Measurements from ENCODE around the gene CXCR3.
"Not testable (repeated sequence)": the region's sequence is repeated elsewhere in the genome, so short reads cannot be mapped to it uniquely, and the experiment has no call there.

CXCR3 gene

GRCh38 chrX:71609095-71609750, 9.1 kb downstream of the CXCR3 start:
- DNase-seq (ENCODE audit: low read depth), result no peak

- DNase-seq (ENCODE audit: low read depth), result no peak
Measured at GRCh38 chrX:71607488-71607887, 10.8 kb downstream of the CXCR3 start.

- no peak for DNase-seq (ENCODE audit: low read depth)
Measured at GRCh38 chrX:71606536-71607216, 11.6 kb downstream of the CXCR3 start.

- DNase-seq (ENCODE audit: low read depth), result no peak
Measured at GRCh38 chrX:71604796-71605568, 13.3 kb downstream of the CXCR3 start.

GRCh38 chrX:71604141-71604540, 14.2 kb downstream of the CXCR3 start:
- DNase-seq (ENCODE audit: low read depth), result no peak

GRCh38 chrX:71603618-71604017, 14.7 kb downstream of the CXCR3 start:
- no peak for DNase-seq (ENCODE audit: low read depth)

- no peak for DNase-seq (ENCODE audit: low read depth)
Measured at GRCh38 chrX:71599965-71600364, 18.3 kb downstream of the CXCR3 start.

- DNase-seq (ENCODE audit: low read depth), result not testable (repeated sequence)
Measured at GRCh38 chrX:71593210-71593609, 25.1 kb downstream of the CXCR3 start.

- DNase-seq (ENCODE audit: low read depth), result no peak
Measured at GRCh38 chrX:71586929-71587328, 31.4 kb downstream of the CXCR3 start.

GRCh38 chrX:71581210-71581609, 37.1 kb downstream of the CXCR3 start:
- no peak for DNase-seq (ENCODE audit: low read depth)

GRCh38 chrX:71579990-71580380, 38.3 kb downstream of the CXCR3 start:
- no peak for DNase-seq (ENCODE audit: low read depth)

- DNase-seq (ENCODE audit: low read depth), result no peak
Measured at GRCh38 chrX:71579136-71579989, 38.9 kb downstream of the CXCR3 start.

- DNase-seq (ENCODE audit: low read depth), result no peak
Measured at GRCh38 chrX:71578253-71579135, 39.8 kb downstream of the CXCR3 start, which contains the start of gene GCNA. GCNA (plus strand) TSS chrX:71578437; CDS start chrX:71580822, 2,385 bp downstream.

GRCh38 chrX:71577682-71578081, 40.6 kb downstream of the CXCR3 start:
- no peak for DNase-seq (ENCODE audit: low read depth)

GRCh38 chrX:71573590-71573989, 44.7 kb downstream of the CXCR3 start:
- DNase-seq (ENCODE audit: low read depth), result no peak

GRCh38 chrX:71571390-71571789, 46.9 kb downstream of the CXCR3 start:
- DNase-seq (ENCODE audit: low read depth), result not testable (repeated sequence)
